GM23338 (cell line): ENCODE results near the gene PLET1. TPM values are rescaled to one million over a fixed set of nuclear protein-coding genes. Genes with fewer than 3 reads are reported as not detected.

Experiments used
- ATAC-seq: fragments of 200-7000 bp; cut with Tn5 transposase; 3 replicates; pipeline ENCODE4 v1.9.1; 2020
- DNase-seq: peaks from one replicate; pipeline ENCODE4 v3.0.0-alpha.2; 2015; ENCODE audit warnings: low spot score
- H2AFZ ChIP-seq: fragments of 200-600 bp; sonication (generic); 2 replicates; pipeline ENCODE4 v1.8.0; 2016; ENCODE audit warnings: antibody characterized with exemption, mild to moderate bottlenecking, moderate library complexity
- H3F3A ChIP-seq: fragments of 200-600 bp; sonication (generic); replicated peaks from 2 replicates; pipeline ENCODE4 v1.8.0; 2017; ENCODE audit warnings: antibody characterized with exemption, mixed run types, low read depth
- H3K27ac ChIP-seq: fragments of 200-600 bp; sonication (generic); 2 replicates; pipeline ENCODE4 v1.6.1; 2016; ENCODE audit warnings: low read depth
- H3K27me3 ChIP-seq: fragments of 200-600 bp; sonication (generic); 2 replicates; pipeline ENCODE4 v1.8.0; 2016; ENCODE audit warnings: mild to moderate bottlenecking, mixed run types, moderate library complexity; ENCODE audit not compliant: insufficient read depth
- H3K36me3 ChIP-seq: fragments of 200-600 bp; sonication (generic); 2 replicates; pipeline ENCODE4 v1.8.0; 2016; ENCODE audit warnings: mild to moderate bottlenecking; ENCODE audit not compliant: insufficient read depth
- H3K4me1 ChIP-seq: fragments of 200-600 bp; sonication (generic); 2 replicates; pipeline ENCODE4 v1.8.0; 2016; ENCODE audit warnings: mild to moderate bottlenecking, moderate library complexity; ENCODE audit not compliant: insufficient read depth
- H3K4me2 ChIP-seq: fragments of 200-600 bp; sonication (generic); 2 replicates; pipeline ENCODE4 v1.7.1; 2017; ENCODE audit warnings: mixed run types
- H3K4me3 ChIP-seq: fragments of 200-600 bp; sonication (generic); 2 replicates; pipeline ENCODE4 v1.6.1; 2016; ENCODE audit warnings: mixed run types
- H3K79me2 ChIP-seq: fragments of 200-600 bp; sonication (generic); replicated peaks from 2 replicates; pipeline ENCODE4 v1.8.0; 2017; ENCODE audit warnings: mild to moderate bottlenecking; ENCODE audit not compliant: insufficient read depth
- H3K9me2 ChIP-seq: fragments of 200-600 bp; sonication (generic); 2 replicates; pipeline ENCODE4 v1.8.0; 2017; ENCODE audit not compliant: insufficient read depth
- H4K20me1 ChIP-seq: fragments of 200-600 bp; sonication (generic); replicated peaks from 2 replicates; pipeline ENCODE4 v1.8.0; 2017; ENCODE audit warnings: mild to moderate bottlenecking; ENCODE audit not compliant: insufficient read depth
- H3K27ac Mint-ChIP-seq: 2 replicates; pipeline ENCODE4 v1.8.0; 2020; ENCODE audit warnings: inconsistent platforms, mild to moderate bottlenecking, moderate library complexity, mixed read lengths
- H3K27me3 Mint-ChIP-seq: 3 replicates; pipeline ENCODE4 v1.8.0; 2022; ENCODE audit warnings: low read depth, mild to moderate bottlenecking, moderate library complexity, mixed read lengths, inconsistent platforms; ENCODE audit not compliant: insufficient read depth, poor library complexity
- H3K36me3 Mint-ChIP-seq: 3 replicates; pipeline ENCODE4 v1.8.0; 2021; ENCODE audit warnings: low read depth, mild to moderate bottlenecking, inconsistent platforms, moderate library complexity, mixed read lengths
- H3K4me1 Mint-ChIP-seq: 3 replicates; pipeline ENCODE4 v1.8.0; 2020; ENCODE audit warnings: mild to moderate bottlenecking, inconsistent platforms, mixed read lengths
- H3K4me3 Mint-ChIP-seq: 3 replicates; pipeline ENCODE4 v1.8.0; 2021; ENCODE audit warnings: moderate library complexity, mild to moderate bottlenecking, inconsistent platforms, mixed read lengths
- H3K9me3 Mint-ChIP-seq: 3 replicates; pipeline ENCODE4 v1.8.0; 2020; ENCODE audit warnings: moderate library complexity, mild to moderate bottlenecking, inconsistent platforms, mixed read lengths
- CREB1 ChIP-seq: fragments of 250-450 bp; sonication (Bioruptor Pico); IDR thresholded peaks from 2 replicates; pipeline ENCODE4 v1.5.0; 2020; ENCODE audit warnings: low read depth, mild to moderate bottlenecking, moderate library complexity
- EZH2 ChIP-seq: fragments of 200-600 bp; sonication (generic); IDR thresholded peaks from one replicate; pipeline ENCODE4 v1.8.0; 2017; ENCODE audit warnings: antibody characterized with exemption, mild to moderate bottlenecking, low read depth; ENCODE audit not compliant: unreplicated experiment
- EZH2phosphoT487 ChIP-seq: fragments of 200-600 bp; sonication (generic); IDR thresholded peaks from one replicate; pipeline ENCODE4 v1.8.1; 2018; ENCODE audit warnings: antibody characterized with exemption; ENCODE audit not compliant: unreplicated experiment
- JUNB ChIP-seq: IDR thresholded peaks from one replicate; pipeline ENCODE4 v1.6.1; 2016; ENCODE audit warnings: antibody characterized with exemption; ENCODE audit not compliant: unreplicated experiment
- NANOG ChIP-seq: IDR thresholded peaks from 2 replicates; pipeline ENCODE4 v1.6.1; 2016; ENCODE audit warnings: antibody characterized with exemption, borderline replicate concordance
- POLR2AphosphoS5 ChIP-seq: IDR thresholded peaks from 2 replicates; pipeline ENCODE4 v1.6.1; 2016; ENCODE audit warnings: antibody characterized with exemption, low read depth
- STAT1 ChIP-seq: IDR thresholded peaks from one replicate; pipeline ENCODE4 v1.6.1; 2016; ENCODE audit warnings: antibody characterized with exemption; ENCODE audit not compliant: unreplicated experiment
- ZNF114 ChIP-seq: fragments of 250-450 bp; sonication (Bioruptor Pico); IDR thresholded peaks from 2 replicates; pipeline ENCODE4 v1.5.0; 2020; ENCODE audit warnings: mild to moderate bottlenecking, moderate library complexity
- ZNF331 ChIP-seq: fragments of 250-450 bp; sonication (Bioruptor Pico); IDR thresholded peaks from 2 replicates; pipeline ENCODE4 v1.5.0; 2020; ENCODE audit warnings: low read depth, mild to moderate bottlenecking, moderate library complexity
- polyA plus RNA-seq: library from polyadenylated mRNA; unstranded; fragments of >200 nt; fragmentation: Nextera tagmentation; extraction: Ambion mirVana; gene quantifications from 2 replicates; pipeline ENCODE4 v1.2.1, GENCODE V29; 2016
- total RNA-seq: library from RNA; depleted of rRNA; stranded (reverse); fragments of >200 nt; shearing (Covaris generic); gene quantifications from 2 replicates; pipeline ENCODE4 v1.2.3, GENCODE V29; 2014
- TF ChIP-seq, protein P1 (sequence below): IDR thresholded peaks from one replicate; pipeline ENCODE4 v1.6.1; 2018; ENCODE audit warnings: antibody characterized with exemption; ENCODE audit not compliant: unreplicated experiment
- TF ChIP-seq, protein P2 (sequence below): fragments of 250-450 bp; sonication (Bioruptor Pico); IDR thresholded peaks from 2 replicates; pipeline ENCODE4 v1.5.0; 2020; ENCODE audit warnings: mild to moderate bottlenecking, moderate library complexity
- TF ChIP-seq, protein P3 (sequence below), 2 experiments: fragments of 200-600 bp in 1 of 2; sonication (generic) in 1 of 2; conservative IDR thresholded peaks; 2 replicates each; pipeline versions ENCODE4 v1.5.1 to v1.6.1; 2016 to 2017; ENCODE audit warnings: antibody characterized with exemption in 2 of 2, low read depth in 2 of 2, mild to moderate bottlenecking in 2 of 2, moderate library complexity in 1 of 2
- TF ChIP-seq, protein P4 (sequence below): IDR thresholded peaks from 2 replicates; pipeline ENCODE4 v1.6.1; 2016; ENCODE audit warnings: antibody characterized with exemption

PLET1 gene
- total and polyA plus RNA-seq, 2 experiments from 2014 or later = not detected

DNA sequence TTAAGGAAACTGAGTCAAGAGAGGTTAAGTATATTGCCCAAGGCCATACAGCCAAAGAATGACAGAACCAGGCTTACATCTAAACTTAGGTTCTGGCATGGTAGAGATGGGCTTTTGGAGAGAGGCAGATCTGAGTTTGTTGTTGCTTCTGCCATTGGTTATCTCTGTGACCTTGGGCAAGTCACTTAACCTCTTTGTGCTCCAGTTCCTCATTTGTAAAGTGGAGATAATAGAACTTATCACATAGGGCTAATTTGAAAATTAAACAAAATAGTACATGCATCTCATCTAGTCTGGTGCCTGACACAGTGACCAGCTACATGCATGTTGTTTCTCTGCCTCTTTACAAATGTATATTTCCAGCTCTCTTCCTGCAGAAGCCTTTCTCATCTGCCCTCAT lies 47.0 kb upstream of the PLET1 start:
- Histone ChIP-seq H3K4me1 (no peaks in the 10 kb centered on the region), H3K27me3 (no peaks in the 10 kb centered on the region), H3K4me3 (no peak overlapping the region), H3K4me2 (no peak overlapping the region), H3F3A (no peaks in the 10 kb centered on the region), H3K27ac (no peak overlapping the region), H2AFZ (no peak overlapping the region), H4K20me1 (no peaks in the 10 kb centered on the region), H3K9me2 (no peaks in the 10 kb centered on the region), H3K79me2 (no peaks in the 10 kb centered on the region), H3K36me3 (no peaks in the 10 kb centered on the region)
- Mint-ChIP-seq H3K9me3 (peaks cover 3% of the 10 kb centered on the region; the same call in 2 of the 3 replicates), H3K4me1 (peaks cover 4% of the 10 kb centered on the region; the same call in 2 of the 3 replicates), H3K27me3 (peaks cover 5% of the 10 kb centered on the region), H3K36me3 (no peaks in the 10 kb centered on the region), H3K4me3 (no peak overlapping the region), H3K27ac (no peak overlapping the region)
- TF ChIP-seq, protein P1, sequence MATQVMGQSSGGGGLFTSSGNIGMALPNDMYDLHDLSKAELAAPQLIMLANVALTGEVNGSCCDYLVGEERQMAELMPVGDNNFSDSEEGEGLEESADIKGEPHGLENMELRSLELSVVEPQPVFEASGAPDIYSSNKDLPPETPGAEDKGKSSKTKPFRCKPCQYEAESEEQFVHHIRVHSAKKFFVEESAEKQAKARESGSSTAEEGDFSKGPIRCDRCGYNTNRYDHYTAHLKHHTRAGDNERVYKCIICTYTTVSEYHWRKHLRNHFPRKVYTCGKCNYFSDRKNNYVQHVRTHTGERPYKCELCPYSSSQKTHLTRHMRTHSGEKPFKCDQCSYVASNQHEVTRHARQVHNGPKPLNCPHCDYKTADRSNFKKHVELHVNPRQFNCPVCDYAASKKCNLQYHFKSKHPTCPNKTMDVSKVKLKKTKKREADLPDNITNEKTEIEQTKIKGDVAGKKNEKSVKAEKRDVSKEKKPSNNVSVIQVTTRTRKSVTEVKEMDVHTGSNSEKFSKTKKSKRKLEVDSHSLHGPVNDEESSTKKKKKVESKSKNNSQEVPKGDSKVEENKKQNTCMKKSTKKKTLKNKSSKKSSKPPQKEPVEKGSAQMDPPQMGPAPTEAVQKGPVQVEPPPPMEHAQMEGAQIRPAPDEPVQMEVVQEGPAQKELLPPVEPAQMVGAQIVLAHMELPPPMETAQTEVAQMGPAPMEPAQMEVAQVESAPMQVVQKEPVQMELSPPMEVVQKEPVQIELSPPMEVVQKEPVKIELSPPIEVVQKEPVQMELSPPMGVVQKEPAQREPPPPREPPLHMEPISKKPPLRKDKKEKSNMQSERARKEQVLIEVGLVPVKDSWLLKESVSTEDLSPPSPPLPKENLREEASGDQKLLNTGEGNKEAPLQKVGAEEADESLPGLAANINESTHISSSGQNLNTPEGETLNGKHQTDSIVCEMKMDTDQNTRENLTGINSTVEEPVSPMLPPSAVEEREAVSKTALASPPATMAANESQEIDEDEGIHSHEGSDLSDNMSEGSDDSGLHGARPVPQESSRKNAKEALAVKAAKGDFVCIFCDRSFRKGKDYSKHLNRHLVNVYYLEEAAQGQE = no peak
- no peak for TF ChIP-seq EZH2phosphoT487
- TF ChIP-seq NANOG = no peak
- TF ChIP-seq POLR2AphosphoS5 = no peak
- no peak for TF ChIP-seq STAT1
- TF ChIP-seq CREB1 (CRISPR knock-in tag) = no peak
- no peak for TF ChIP-seq EZH2
- TF ChIP-seq, protein P2, sequence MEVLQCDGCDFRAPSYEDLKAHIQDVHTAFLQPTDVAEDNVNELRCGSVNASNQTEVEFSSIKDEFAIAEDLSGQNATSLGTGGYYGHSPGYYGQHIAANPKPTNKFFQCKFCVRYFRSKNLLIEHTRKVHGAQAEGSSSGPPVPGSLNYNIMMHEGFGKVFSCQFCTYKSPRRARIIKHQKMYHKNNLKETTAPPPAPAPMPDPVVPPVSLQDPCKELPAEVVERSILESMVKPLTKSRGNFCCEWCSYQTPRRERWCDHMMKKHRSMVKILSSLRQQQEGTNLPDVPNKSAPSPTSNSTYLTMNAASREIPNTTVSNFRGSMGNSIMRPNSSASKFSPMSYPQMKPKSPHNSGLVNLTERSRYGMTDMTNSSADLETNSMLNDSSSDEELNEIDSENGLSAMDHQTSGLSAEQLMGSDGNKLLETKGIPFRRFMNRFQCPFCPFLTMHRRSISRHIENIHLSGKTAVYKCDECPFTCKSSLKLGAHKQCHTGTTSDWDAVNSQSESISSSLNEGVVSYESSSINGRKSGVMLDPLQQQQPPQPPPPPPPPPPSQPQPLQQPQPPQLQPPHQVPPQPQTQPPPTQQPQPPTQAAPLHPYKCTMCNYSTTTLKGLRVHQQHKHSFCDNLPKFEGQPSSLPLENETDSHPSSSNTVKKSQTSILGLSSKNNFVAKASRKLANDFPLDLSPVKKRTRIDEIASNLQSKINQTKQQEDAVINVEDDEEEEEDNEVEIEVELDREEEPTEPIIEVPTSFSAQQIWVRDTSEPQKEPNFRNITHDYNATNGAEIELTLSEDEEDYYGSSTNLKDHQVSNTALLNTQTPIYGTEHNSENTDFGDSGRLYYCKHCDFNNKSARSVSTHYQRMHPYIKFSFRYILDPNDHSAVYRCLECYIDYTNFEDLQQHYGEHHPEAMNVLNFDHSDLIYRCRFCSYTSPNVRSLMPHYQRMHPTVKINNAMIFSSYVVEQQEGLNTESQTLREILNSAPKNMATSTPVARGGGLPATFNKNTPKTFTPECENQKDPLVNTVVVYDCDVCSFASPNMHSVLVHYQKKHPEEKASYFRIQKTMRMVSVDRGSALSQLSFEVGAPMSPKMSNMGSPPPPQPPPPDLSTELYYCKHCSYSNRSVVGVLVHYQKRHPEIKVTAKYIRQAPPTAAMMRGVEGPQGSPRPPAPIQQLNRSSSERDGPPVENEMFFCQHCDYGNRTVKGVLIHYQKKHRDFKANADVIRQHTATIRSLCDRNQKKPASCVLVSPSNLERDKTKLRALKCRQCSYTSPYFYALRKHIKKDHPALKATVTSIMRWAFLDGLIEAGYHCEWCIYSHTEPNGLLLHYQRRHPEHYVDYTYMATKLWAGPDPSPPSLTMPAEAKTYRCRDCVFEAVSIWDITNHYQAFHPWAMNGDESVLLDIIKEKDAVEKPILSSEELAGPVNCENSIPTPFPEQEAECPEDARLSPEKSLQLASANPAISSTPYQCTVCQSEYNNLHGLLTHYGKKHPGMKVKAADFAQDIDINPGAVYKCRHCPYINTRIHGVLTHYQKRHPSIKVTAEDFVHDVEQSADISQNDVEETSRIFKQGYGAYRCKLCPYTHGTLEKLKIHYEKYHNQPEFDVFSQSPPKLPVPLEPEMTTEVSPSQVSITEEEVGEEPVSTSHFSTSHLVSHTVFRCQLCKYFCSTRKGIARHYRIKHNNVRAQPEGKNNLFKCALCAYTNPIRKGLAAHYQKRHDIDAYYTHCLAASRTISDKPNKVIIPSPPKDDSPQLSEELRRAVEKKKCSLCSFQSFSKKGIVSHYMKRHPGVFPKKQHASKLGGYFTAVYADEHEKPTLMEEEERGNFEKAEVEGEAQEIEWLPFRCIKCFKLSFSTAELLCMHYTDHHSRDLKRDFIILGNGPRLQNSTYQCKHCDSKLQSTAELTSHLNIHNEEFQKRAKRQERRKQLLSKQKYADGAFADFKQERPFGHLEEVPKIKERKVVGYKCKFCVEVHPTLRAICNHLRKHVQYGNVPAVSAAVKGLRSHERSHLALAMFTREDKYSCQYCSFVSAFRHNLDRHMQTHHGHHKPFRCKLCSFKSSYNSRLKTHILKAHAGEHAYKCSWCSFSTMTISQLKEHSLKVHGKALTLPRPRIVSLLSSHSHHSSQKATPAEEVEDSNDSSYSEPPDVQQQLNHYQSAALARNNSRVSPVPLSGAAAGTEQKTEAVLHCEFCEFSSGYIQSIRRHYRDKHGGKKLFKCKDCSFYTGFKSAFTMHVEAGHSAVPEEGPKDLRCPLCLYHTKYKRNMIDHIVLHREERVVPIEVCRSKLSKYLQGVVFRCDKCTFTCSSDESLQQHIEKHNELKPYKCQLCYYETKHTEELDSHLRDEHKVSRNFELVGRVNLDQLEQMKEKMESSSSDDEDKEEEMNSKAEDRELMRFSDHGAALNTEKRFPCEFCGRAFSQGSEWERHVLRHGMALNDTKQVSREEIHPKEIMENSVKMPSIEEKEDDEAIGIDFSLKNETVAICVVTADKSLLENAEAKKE (CRISPR knock-in tag) = no peak
- no peak for TF ChIP-seq ZNF114 (CRISPR knock-in tag)
- TF ChIP-seq JUNB = no peak
- TF ChIP-seq, protein P3, sequence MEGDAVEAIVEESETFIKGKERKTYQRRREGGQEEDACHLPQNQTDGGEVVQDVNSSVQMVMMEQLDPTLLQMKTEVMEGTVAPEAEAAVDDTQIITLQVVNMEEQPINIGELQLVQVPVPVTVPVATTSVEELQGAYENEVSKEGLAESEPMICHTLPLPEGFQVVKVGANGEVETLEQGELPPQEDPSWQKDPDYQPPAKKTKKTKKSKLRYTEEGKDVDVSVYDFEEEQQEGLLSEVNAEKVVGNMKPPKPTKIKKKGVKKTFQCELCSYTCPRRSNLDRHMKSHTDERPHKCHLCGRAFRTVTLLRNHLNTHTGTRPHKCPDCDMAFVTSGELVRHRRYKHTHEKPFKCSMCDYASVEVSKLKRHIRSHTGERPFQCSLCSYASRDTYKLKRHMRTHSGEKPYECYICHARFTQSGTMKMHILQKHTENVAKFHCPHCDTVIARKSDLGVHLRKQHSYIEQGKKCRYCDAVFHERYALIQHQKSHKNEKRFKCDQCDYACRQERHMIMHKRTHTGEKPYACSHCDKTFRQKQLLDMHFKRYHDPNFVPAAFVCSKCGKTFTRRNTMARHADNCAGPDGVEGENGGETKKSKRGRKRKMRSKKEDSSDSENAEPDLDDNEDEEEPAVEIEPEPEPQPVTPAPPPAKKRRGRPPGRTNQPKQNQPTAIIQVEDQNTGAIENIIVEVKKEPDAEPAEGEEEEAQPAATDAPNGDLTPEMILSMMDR (conservative IDR thresholded peaks at IDR 0.05; ENCODE audit: low read depth in 2 of 2) = no peak
- TF ChIP-seq ZNF331 (CRISPR knock-in tag) = no peak
- TF ChIP-seq, protein P4, sequence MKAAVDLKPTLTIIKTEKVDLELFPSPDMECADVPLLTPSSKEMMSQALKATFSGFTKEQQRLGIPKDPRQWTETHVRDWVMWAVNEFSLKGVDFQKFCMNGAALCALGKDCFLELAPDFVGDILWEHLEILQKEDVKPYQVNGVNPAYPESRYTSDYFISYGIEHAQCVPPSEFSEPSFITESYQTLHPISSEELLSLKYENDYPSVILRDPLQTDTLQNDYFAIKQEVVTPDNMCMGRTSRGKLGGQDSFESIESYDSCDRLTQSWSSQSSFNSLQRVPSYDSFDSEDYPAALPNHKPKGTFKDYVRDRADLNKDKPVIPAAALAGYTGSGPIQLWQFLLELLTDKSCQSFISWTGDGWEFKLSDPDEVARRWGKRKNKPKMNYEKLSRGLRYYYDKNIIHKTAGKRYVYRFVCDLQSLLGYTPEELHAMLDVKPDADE = no peak
- DNase-seq = no peak
- no peak for ATAC-seq
